ENCODE data around the gene TCAF2.
"Not testable (repeated sequence)": the region's sequence is repeated elsewhere in the genome, so short reads cannot be mapped to it uniquely, and the experiment has no call there.

TCAF2 gene

DNA sequence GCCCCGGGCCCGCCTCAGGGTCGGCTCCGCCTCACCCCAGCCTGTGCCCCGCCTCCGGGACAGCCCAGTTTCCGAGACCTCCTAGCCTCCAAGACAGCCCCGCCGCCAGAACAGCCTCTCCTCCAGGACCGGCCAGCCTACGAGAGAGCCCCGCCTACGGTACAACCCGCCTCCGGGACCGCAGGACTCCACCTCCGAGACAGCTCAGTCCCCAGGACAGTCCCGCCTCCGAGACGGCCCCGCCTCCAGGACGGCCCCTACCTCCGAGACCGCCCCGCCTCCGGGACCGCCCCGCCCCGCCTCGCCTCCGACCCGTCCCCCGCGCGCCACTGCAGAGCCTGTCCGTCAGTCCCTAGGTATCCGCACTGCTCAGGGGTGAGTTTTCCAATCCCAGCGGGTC, at the start of gene TCAF2:
TSS of gene TCAF2 (plus strand) at position 329 of the 400 bp plus-strand sequence.
- DNase-seq: peak; percentile 73

DNA sequence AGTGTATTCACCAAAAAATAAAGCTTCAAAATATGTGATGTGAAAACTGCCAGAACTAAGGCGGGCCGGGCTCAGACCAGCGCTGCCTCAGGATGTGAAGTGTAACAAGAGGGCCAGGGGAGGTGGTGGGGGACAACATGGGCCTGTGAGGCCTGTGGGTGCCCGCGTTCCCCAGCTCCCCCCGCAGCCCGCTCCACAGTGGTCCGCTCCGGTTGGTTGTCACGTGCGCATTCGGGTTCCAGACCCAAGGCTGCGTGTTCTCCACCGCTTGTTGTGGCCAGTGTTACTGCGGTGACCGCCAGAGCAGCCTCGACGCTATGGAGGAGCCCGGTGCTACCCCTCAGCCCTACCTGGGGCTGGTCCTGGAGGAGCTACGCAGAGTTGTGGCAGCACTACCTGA, 49.3 kb upstream of the TCAF2 start, which contains the start of gene CTAGE15:
TSS of gene CTAGE15 (plus strand) at position 301 of the 400 bp plus-strand sequence. CDS start at position 318, 17 bp downstream.
- DNase-seq: not testable (repeated sequence)

DNA sequence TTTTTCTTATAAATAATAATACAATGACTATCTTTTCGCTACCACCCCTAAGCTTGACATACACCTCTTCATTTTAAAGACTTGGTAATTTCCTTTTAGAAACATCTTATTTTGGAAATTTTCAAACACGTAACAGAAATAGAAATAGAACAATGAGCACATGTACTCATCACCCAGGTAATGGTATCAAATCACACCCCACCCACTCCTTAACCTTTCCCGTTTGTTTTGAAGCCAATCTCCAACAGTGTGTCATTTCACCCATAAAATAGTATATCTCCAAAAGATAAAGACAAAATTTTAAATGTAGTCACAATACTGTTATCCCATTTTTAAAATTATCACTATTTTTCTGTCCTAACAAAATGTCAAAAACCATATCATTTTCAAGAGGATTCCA, 32.6 kb upstream of the TCAF2 start:
- DNase-seq: not testable (repeated sequence)

DNA sequence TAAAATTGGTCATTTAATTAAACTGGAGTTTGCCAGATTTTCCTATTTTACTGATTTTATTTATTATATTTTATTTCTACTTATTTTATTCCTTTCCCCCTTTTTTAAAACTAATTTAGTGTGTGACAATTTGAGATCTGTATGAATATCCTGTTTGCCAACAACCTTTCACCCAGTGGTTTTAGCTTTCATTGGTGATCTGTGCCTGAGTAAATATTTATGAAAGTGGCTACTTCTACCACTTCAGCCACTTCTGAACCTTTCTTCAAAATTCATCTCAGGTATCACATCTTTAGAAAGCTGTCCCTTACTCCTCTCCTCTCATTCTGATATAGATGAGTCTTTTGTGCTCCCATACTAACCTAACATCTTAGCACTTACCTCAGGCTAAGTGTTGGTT, 30.9 kb upstream of the TCAF2 start:
- DNase-seq: not testable (repeated sequence)

DNA sequence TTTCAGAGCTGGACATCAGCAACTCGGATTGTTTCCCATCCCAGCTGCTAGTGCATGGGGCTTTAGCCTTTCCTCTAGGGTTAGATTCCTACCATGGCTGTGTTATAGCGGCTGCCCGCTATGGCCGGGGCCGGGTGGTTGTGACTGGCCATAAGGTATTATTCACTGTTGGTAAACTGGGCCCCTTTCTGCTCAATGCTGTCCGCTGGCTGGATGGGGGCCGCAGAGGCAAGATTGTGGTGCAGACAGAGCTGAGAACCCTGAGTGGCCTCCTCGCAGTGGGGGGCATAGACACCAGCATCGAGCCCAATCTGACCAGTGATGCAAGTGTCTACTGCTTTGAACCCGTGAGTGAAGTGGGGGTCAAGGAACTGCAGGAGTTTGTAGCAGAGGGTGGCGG, 22.7 kb upstream of the TCAF2 start:
- DNase-seq: not testable (repeated sequence)

DNA sequence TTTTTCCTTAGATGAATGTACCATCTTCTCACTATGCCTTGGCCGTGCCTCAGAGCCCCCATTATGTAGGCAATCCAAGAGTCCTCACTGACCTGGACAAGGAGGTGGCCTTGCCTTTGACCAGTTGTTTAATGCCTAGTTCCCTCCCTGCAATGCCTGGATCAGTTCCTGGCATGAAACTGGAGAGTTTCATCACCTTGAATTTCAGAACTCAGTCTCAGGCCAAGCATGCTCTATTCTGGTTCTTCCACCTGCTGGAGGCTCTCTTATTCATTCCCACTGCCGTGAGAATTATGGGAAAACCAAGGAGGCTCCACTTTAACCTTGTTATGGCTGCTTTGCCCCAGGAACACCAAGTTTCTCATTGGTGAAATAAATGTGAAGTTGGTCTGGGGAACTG, 17.2 kb upstream of the TCAF2 start:
- not testable (repeated sequence) for DNase-seq

DNA sequence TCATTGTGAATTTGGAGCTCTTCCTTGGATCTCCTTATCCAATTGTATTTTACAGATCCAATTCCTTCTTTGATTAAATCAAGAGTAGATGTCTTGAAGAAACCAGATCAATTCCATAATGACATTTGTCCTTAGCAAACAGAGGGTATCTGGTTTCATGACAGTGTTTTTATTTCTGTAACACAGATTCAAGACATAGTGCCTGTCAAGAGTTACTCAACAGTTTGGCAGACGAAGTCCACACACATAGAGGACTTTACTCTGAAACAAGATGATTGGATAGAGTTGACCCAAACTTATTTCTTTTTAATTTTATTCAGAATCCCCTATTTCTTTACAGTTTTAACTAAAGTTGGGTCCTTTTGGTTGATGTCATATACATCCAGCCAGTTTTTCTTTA, 14.7 kb upstream of the TCAF2 start:
- DNase-seq: not testable (repeated sequence)

- DNase-seq: not testable (repeated sequence)
These were observed 5.2 kb upstream of the TCAF2 start for GRCh38 chr7:143615545-143615944.

DNA sequence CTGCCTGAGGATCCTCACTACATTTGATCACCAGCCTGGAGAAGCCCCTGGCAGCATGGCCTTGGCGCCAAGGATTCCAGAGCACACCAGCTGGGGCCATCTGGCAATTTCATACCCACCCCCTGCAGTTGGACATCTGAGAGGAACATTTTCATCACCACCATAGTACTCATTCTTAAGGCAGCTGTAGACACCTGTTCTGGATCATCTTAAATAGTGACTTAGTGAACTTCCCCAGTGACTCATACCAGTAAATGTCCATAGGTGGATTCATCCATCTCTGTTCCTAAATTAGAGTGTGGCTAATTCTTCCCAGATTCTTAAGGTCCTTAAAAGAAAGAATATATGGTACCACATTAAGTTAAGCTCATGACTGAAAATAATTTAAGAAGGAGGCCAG, 3.6 kb upstream of the TCAF2 start:
- DNase-seq: not testable (repeated sequence)

GRCh38 chr7:143620058-143620457, 716 bp upstream of the TCAF2 start:
- DNase-seq: not testable (repeated sequence)

GRCh38 chr7:143621175-143621574, 401 bp downstream of the TCAF2 start:
- DNase-seq: not testable (repeated sequence)

- DNase-seq: not testable (repeated sequence)
These were observed 1.4 kb downstream of the TCAF2 start for GRCh38 chr7:143622130-143622529.

- not testable (repeated sequence) for DNase-seq
These were observed 9.9 kb downstream of the TCAF2 start for GRCh38 chr7:143630653-143631052.

- DNase-seq: not testable (repeated sequence)
These were observed 11.7 kb downstream of the TCAF2 start for GRCh38 chr7:143632506-143632905.

DNA sequence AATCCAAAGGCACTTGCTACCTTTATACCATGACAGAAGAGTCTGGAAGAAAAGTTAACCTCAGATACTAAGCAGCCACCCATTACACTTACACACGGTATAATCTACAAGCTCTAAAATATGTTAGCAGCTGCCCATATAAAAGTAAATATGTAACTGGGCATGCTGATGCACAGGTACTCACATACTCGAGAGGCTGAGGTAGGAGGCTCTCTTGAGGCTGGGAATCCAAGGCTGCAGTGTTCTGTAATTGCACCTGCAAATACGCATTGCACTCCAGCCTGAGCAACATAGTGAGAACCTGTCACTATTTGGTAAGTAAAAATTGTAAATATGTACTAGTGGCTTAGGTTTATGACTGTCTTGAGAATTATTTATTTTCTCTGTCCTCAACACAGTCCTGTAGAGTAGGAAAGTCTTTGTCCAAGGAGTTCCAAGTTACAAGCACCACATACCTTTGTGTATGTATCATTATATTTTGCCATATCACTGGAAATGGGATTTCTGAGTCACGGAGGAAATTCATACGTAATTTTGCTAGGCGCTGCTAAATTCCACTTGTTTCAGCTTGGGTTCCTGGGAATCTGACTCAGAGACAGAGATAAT, 12.3 kb downstream of the TCAF2 start:
- DNase-seq: not testable (repeated sequence)

DNA sequence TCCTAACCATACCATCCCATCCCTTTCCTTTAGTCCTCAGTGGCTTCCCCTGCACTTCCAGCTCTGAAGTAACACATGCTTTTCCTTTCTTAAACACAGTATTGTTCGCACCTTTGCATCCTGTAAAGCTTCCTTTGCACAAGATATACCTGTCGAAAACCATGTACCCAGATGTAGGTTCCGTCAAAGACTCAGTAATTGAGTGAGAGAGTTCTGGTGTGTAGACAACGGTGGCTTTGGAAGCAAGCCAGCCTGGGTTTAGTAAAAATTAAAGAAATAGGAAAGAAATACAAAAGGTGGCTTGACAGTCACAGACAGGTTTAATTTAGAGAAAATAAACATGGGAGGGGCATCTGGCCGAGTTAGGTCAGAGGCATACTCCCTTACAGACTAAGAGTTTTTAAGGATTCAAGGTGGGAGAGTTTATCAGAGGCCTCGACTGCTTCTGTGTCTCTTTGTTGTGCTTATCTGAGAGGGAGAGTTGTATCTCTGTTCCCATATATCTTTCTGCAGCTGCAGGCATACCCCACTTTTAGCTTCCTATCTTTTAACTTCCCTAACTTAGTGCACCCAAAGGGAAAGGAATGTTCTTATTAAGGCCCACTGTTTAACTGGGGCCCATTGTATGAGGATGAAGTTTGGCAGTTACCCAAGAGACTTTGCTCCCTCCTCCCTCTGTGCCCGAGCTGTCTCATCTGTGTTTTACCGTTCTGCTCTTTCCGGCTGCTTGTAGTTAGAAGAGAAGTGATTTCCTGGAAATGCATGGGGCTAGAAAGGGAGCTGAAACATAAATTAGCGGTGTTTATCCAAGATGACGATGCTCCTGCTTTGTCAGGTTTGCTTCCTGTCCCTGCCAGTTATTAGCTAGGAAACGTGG, 14.8 kb downstream of the TCAF2 start:
- not testable (repeated sequence) for DNase-seq

- not testable (repeated sequence) for DNase-seq
These were observed 18.6 kb downstream of the TCAF2 start for GRCh38 chr7:143639372-143639771.

DNA sequence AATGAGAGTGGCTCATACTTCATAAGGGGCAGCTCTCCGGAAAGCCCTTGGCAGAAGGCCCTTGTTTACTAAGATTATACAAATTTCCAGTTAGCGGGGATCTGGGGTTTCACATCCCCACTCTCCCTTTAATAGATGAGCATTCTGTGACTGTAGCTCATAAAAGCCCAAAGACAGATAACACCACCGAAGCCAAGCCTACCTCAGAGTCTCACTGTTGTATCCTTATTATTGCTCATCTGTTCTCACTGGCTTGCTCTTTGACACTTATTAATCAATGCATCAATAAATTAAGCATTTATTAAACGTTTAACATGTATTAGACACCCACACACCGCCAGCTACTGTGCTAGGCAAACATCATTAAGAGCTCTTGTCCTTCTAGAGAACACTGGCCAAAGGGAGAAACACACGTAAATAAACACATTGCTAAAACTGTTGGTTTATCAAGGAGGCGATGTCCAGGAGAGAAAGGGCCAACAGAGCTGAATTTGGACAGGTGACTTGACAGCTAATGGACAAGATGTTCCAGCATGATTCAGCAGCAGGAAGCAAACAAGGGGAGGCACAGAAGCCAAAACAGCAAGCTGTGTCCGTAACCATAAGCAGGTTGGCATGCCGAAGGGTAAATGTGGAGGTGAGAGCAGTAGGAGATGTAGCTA, 19.9 kb downstream of the TCAF2 start:
- not testable (repeated sequence) for DNase-seq

DNA sequence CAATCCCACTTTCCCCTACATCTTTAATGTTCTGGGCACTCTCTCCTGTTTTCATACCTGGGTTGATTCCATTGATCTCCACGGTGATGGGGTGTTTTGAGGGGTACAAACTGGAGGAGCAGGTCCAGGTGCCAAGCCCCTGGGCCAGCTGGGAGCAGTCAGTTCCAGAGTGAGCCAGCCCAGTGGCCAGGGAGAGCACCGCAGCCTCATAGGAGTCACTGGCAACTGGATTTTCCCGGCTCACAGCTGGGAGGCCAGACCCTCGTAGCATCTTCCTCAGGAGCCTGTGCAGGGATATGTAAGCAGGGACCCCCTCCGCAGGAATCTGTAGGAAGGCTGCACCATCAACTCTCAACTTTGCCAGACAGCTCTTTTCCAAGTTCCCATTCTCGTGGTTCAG, 25.8 kb downstream of the TCAF2 start:
- not testable (repeated sequence) for DNase-seq

- DNase-seq: not testable (repeated sequence)
These were observed 29.1 kb downstream of the TCAF2 start for GRCh38 chr7:143649902-143650301.

DNA sequence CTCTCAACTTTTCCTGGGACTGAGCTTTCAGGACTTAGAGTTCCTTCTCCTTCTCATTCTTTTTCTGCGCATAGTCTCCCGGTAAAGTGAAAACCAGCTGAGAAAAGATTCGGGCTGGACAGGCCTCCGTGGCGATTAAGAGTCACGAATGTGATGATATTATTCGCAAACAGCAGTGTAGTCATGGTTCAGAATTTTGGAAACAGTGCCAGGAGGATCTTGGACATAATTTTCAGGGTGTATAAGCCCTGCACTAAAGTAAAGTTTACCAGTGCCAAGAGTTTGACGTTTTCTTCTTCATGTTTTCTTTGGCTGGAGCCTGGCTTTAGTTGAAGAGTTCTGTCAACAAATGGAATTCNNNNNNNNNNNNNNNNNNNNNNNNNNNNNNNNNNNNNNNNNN, 29.7 kb downstream of the TCAF2 start:
- DNase-seq: not testable (repeated sequence)
